Measurements from ENCODE around the gene LPAR1. TPM values are rescaled to one million over a fixed set of nuclear protein-coding genes. Genes with fewer than 3 reads are reported as not detected.

LPAR1 gene
- total and polyA plus RNA-seq, 9 of the 15 experiments (the other 6 are each of a cell fraction or from before 2014, with no cell fraction given) = 0.13 TPM; not detected in 8

GRCh38 chr9:110842169-110842568 lies 196.1 kb downstream of the LPAR1 start (continued):
- TF ChIP-seq SFPQ (IDR thresholded peaks at IDR 0.05; ENCODE audit: low read depth, low read length) = no peak

DNA sequence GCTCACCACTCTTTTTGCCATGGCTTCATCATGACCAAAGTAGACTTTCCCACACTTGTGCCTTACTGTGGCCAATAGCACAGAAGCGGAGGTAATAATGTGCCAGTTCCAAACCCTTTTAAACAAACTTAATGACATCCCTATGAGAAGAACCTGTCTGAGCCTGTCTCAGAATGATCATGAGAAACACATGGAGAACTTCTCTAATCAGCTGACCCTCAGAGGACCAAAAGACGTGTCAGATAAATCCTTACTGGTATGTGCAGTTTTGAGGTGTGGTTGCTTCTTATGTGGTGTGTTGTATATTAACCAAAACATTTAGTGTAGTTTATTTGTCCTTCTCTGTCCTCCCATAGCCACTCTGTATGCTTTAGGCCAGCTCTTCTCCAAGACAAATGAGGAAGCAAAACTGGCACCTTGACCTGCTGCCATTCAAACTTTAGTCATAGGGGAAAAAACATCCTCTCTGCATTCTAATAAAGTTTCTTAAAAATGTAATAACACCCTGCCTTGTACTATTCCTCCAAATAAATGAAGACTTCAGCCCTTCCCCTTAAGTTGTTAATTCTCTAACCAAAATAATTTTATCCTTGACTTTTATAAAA lies 200.8 kb downstream of the LPAR1 start:
- ChIA-PET POLR2A (no interaction called here), CTCF (ENCODE audit: low intra/inter-chr PET ratio) (no interaction called here)
- Histone ChIP-seq H3K79me2 (ENCODE audit: control insufficient read depth, insufficient read depth, low read length) (no peaks in the 10 kb centered on the region), H3K9me1 (ENCODE audit: control insufficient read depth, insufficient read depth, low read length) (no peaks in the 10 kb centered on the region), H4K20me1 (replicated peaks; ENCODE audit: control insufficient read depth, insufficient read depth, low read length) (no peaks in the 10 kb centered on the region), H3K27ac (ENCODE audit: extremely low read depth, low read depth, low read length) (no peak overlapping the region), H3K4me3 (no peak overlapping the region), H3K4me2 (ENCODE audit: insufficient read depth, low read length) (no peak overlapping the region), H3K9me3 (replicated peaks; ENCODE audit: control insufficient read depth, insufficient read depth, low read depth, low read length) (no peaks in the 10 kb centered on the region), H2AFZ (ENCODE audit: low read depth, low read length) (no peak overlapping the region), H3K4me1 (replicated peaks in 1 of 2; ENCODE audit: control insufficient read depth in 2 of 2, insufficient read depth in 2 of 2, low read length in 2 of 2) (no peaks in the 10 kb centered on the region), H3K9ac (ENCODE audit: insufficient read depth in 1 of 2, low read depth in 2 of 2, low read length in 2 of 2) (no peak overlapping the region), H3K27me3 (ENCODE audit: control insufficient read depth in 2 of 2, insufficient read depth in 2 of 2, low read length in 2 of 2) (no peaks in the 10 kb centered on the region), H3K36me3 (ENCODE audit: control insufficient read depth, insufficient read depth, low read length) (no peaks in the 10 kb centered on the region)
- intact Hi-C loops (cut with micrococcal nuclease) (no loop called here), in situ Hi-C loops (cut with MboI) (no loop called here)
- no TSS peak for BruUV-seq (replicated peaks)
- no peak for TF ChIP-seq NR2C2 (CRISPR knock-in tag; IDR thresholded peaks at IDR 0.05)
- no peak for TF ChIP-seq NR2C2 (tag; IDR thresholded peaks at IDR 0.05)
- no peak for TF ChIP-seq NONO (IDR thresholded peaks at IDR 0.05; ENCODE audit: low read depth in 2 of 2, low read length in 1 of 2)
- no peak for TF ChIP-seq ZNF695 (CRISPR knock-in tag; IDR thresholded peaks at IDR 0.05)
- TF ChIP-seq MCM3 (IDR thresholded peaks at IDR 0.05) = no peak
- no peak for TF ChIP-seq NCOA2 (IDR thresholded peaks at IDR 0.05; ENCODE audit: partially characterized antibody in 2 of 2)
- TF ChIP-seq PHF21A (IDR thresholded peaks at IDR 0.05; ENCODE audit: borderline replicate concordance, low read depth) = no peak
- TF ChIP-seq, protein P1, sequence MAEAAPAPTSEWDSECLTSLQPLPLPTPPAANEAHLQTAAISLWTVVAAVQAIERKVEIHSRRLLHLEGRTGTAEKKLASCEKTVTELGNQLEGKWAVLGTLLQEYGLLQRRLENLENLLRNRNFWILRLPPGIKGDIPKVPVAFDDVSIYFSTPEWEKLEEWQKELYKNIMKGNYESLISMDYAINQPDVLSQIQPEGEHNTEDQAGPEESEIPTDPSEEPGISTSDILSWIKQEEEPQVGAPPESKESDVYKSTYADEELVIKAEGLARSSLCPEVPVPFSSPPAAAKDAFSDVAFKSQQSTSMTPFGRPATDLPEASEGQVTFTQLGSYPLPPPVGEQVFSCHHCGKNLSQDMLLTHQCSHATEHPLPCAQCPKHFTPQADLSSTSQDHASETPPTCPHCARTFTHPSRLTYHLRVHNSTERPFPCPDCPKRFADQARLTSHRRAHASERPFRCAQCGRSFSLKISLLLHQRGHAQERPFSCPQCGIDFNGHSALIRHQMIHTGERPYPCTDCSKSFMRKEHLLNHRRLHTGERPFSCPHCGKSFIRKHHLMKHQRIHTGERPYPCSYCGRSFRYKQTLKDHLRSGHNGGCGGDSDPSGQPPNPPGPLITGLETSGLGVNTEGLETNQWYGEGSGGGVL (CRISPR knock-in tag; IDR thresholded peaks at IDR 0.05) = no peak
- DNase-seq (ENCODE audit: extremely low read depth in 1 of 4, low spot score in 3 of 4) = no peak
- 0% methylated on average over 2 of the region's 2 CpGs for WGBS (ENCODE audit: insufficient coverage, low coverage, missing lambda C conversion rate)
- no peak for ATAC-seq
- FAIRE-seq = no peak

Data from K562 (cell line).